NCI-H146 treated with DMSO at 0.1 percent for 48 hours (cell line): ENCODE data around the gene CELSR1.
A peak's percentile ranks its signal among the peaks of the same experiment; 100 is the strongest.

Source experiments
- DNase-seq: peaks from one replicate; lab custom pipeline; 2025; ENCODE audit not compliant: unreplicated experiment; lab: John Stamatoyannopoulos, UW

The CELSR1 gene

GRCh38 chr22:46576556-46577367, 39.3 kb upstream of the CELSR1 start:
- DNase-seq, result no peak

GRCh38 chr22:46575911-46576555, 38.6 kb upstream of the CELSR1 start:
- no peak for DNase-seq

GRCh38 chr22:46574993-46575910, 37.8 kb upstream of the CELSR1 start:
- peak; percentile 46 for DNase-seq

GRCh38 chr22:46574438-46574992, 37.1 kb upstream of the CELSR1 start:
- DNase-seq, result no peak

- no peak for DNase-seq
Observed at GRCh38 chr22:46573781-46574437, 36.5 kb upstream of the CELSR1 start.

GRCh38 chr22:46572911-46573780, 35.7 kb upstream of the CELSR1 start:
- DNase-seq, result no peak

GRCh38 chr22:46571642-46572250, 34.3 kb upstream of the CELSR1 start:
- DNase-seq, result no peak

GRCh38 chr22:46569848-46570695, 32.7 kb upstream of the CELSR1 start:
- no peak for DNase-seq

GRCh38 chr22:46569055-46569847, 31.8 kb upstream of the CELSR1 start:
- no peak for DNase-seq

- no peak for DNase-seq
Observed at GRCh38 chr22:46568102-46568809, 30.8 kb upstream of the CELSR1 start.

GRCh38 chr22:46567471-46567870, 30.1 kb upstream of the CELSR1 start:
- DNase-seq, result no peak

GRCh38 chr22:46564084-46564714, 26.8 kb upstream of the CELSR1 start:
- no peak for DNase-seq

GRCh38 chr22:46563381-46564083, 26.1 kb upstream of the CELSR1 start:
- DNase-seq, result no peak

- peak; percentile 5 for DNase-seq
Observed at GRCh38 chr22:46561435-46561905, 24.1 kb upstream of the CELSR1 start.

- no peak for DNase-seq
Observed at GRCh38 chr22:46560696-46561295, 23.4 kb upstream of the CELSR1 start.
